Fibroblast of lung (primary cell): ENCODE measurements around the gene MCF2L.
A peak's percentile ranks its signal among the peaks of the same experiment; 100 is the strongest.

ENCODE experiments used
- EZH2 ChIP-seq: IDR thresholded peaks from 2 replicates; pipeline ENCODE4 v1.5.1; 2012; ENCODE audit warnings: low read length, control low read depth, mild to moderate bottlenecking; ENCODE audit errors: missing control alignments
- TF ChIP-seq, protein P1 (sequence below), 2 donors: IDR thresholded peaks in 1 of 2; conservative IDR thresholded peaks in 1 of 2; 1 replicate in 1 of 2; 2 replicates in 1 of 2; pipeline ENCODE4 v1.5.1; 2011 to 2012; ENCODE audit warnings: low read length in 2 of 2, control low read depth in 1 of 2, inconsistent platforms in 1 of 2, low read depth in 1 of 2, mild to moderate bottlenecking in 1 of 2

DNA sequence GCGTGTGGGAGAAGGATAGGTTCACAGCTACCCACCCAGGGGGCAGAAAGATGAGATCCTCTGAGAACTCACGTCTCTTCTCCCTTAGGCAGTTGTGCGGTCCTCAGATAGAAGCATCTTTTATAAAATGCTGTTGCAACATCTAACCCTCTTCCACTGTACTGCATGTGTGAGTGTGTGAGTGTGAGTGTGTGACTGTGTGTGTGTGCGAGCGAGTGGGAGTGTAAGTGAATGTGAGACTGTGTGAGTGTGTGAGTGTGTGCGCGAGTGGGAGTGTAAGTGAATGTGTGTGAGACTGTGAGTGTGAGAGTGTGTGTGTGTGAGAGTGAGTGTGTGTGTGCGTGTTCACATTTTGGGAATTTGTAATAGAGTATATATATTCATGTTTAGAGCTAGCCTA, 81.0 kb downstream of the MCF2L start:
- TF ChIP-seq, protein P1, sequence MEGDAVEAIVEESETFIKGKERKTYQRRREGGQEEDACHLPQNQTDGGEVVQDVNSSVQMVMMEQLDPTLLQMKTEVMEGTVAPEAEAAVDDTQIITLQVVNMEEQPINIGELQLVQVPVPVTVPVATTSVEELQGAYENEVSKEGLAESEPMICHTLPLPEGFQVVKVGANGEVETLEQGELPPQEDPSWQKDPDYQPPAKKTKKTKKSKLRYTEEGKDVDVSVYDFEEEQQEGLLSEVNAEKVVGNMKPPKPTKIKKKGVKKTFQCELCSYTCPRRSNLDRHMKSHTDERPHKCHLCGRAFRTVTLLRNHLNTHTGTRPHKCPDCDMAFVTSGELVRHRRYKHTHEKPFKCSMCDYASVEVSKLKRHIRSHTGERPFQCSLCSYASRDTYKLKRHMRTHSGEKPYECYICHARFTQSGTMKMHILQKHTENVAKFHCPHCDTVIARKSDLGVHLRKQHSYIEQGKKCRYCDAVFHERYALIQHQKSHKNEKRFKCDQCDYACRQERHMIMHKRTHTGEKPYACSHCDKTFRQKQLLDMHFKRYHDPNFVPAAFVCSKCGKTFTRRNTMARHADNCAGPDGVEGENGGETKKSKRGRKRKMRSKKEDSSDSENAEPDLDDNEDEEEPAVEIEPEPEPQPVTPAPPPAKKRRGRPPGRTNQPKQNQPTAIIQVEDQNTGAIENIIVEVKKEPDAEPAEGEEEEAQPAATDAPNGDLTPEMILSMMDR (conservative IDR thresholded peaks at IDR 0.05 in 1 of 2, IDR thresholded peaks at IDR 0.05 in 1 of 2; ENCODE audit: low read depth in 1 of 2, low read length in 2 of 2): no peak
- peak; percentile 66 for TF ChIP-seq EZH2
